Cardiac muscle cell (in vitro differentiated cells and primary cell): ENCODE measurements around the gene RNF168. TPM values are rescaled to one million over a fixed set of nuclear protein-coding genes. Genes with fewer than 3 reads are reported as not detected.
"Not testable (repeated sequence)": the region's sequence is repeated elsewhere in the genome, so short reads cannot be mapped to it uniquely, and the experiment has no call there.

Experiments
- DNase-seq, 2 donors: peaks; one replicate each; pipeline versions ENCODE4 v3.0.0 to v3.0.0-alpha.2; 2010 to 2017; ENCODE audit warnings: low read depth in 1 of 2, low spot score in 1 of 2
- H3K27ac ChIP-seq: fragments of 200-600 bp; sonication (generic); 2 replicates; pipeline ENCODE4 v1.5.1; 2016
- H3K27me3 ChIP-seq: fragments of 200-600 bp; sonication (generic); 2 replicates; pipeline ENCODE4 v1.6.0; 2016; ENCODE audit warnings: control low read depth
- H3K36me3 ChIP-seq: fragments of 200-600 bp; sonication (generic); 2 replicates; pipeline ENCODE4 v1.5.1; 2016; ENCODE audit warnings: control low read depth
- H3K4me1 ChIP-seq: fragments of 200-600 bp; sonication (generic); 2 replicates; pipeline ENCODE4 v1.8.1; 2017; ENCODE audit warnings: low read depth, mild to moderate bottlenecking, mixed run types
- H3K4me3 ChIP-seq: fragments of 200-600 bp; sonication (generic); 2 replicates; pipeline ENCODE4 v1.5.1; 2016; ENCODE audit warnings: mild to moderate bottlenecking
- H3K9me3 ChIP-seq: fragments of 200-600 bp; sonication (generic); 2 replicates; pipeline ENCODE4 v1.5.1; 2017; ENCODE audit warnings: low read depth, mild to moderate bottlenecking, control low read depth
- CTCF ChIP-seq: IDR thresholded peaks from 2 replicates; pipeline ENCODE4 v1.5.1; 2012; ENCODE audit warnings: low read depth, mild to moderate bottlenecking, low read length
- polyA plus RNA-seq: library from polyadenylated mRNA; unstranded; fragments of >200 nt; fragmentation: Nextera tagmentation; extraction: Ambion mirVana; gene quantifications from 2 replicates; pipeline ENCODE4 v1.2.1, GENCODE V29; 2016
- total RNA-seq: library from RNA; depleted of rRNA; stranded (reverse); fragments of >200 nt; gene quantifications from 2 replicates; pipeline ENCODE4 v1.2.3, GENCODE V29; 2016

RNF168 gene
- total and polyA plus RNA-seq, 2 experiments from 2014 or later: 9.9 to 19.0 TPM

DNA sequence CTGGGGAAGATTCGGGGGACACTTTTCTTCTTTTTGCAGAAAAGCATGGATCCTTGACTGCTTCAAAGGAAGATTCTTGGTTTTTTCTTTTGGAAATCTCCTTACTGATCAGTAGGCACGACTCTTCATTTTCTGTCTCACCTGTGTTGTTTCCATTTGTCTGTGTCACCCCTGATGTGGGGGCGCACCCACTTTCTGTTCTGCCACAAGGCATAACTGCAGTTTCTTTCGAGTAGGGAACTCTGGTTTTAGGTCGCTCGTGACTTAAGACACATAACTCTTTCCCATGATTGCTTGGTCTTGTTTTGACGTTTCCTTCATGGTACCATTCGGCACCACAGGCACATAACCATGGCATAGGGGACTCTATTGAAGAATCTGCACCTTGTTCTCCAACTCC is 31.3 kb downstream of the RNF168 start:
- no peaks in the 10 kb centered on the region for H3K9me3 ChIP-seq
- H3K4me3 ChIP-seq: no peak overlapping the region
- no peak for TF ChIP-seq CTCF
- H3K27ac ChIP-seq: no peak overlapping the region
- no peaks in the 10 kb centered on the region for H3K4me1 ChIP-seq
- peaks cover 28% of the 10 kb centered on the region for H3K36me3 ChIP-seq
- DNase-seq: no peak
- H3K27me3 ChIP-seq: no peaks in the 10 kb centered on the region

- no peak overlapping the region for H3K4me3 ChIP-seq
- peaks cover 22% of the 10 kb centered on the region for H3K36me3 ChIP-seq
- H3K9me3 ChIP-seq: no peaks in the 10 kb centered on the region
- no peak overlapping the region for H3K27ac ChIP-seq
- no peaks in the 10 kb centered on the region for H3K4me1 ChIP-seq
- no peak for DNase-seq
- H3K27me3 ChIP-seq: no peaks in the 10 kb centered on the region
- TF ChIP-seq CTCF: no peak
Observed at GRCh38 chr3:196471551-196471950, 32.0 kb downstream of the RNF168 start.

DNA sequence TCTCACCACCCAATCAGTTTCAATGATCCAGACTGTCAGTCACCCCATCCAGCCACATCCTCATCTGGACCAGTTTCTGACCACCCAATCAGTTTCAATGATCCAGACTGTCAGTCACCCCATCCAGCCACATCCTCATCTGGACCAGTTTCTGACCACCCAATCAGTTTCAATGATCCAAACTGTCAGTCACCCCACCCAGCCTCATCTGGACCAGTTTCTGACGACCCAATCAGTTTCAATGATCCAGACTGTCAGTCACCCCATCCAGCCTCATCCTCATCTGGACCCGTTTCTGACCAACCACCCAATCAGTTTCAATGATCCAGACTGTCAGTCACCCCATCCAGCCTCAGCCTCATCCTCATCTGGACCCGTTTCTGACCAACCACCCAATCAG is 33.4 kb downstream of the RNF168 start:
- not testable (repeated sequence) for H3K9me3 ChIP-seq, H3K27ac ChIP-seq, H3K4me3 ChIP-seq, DNase-seq, H3K4me1 ChIP-seq, H3K27me3 ChIP-seq
- H3K36me3 ChIP-seq: peaks cover 20% of the 10 kb centered on the region

- Histone ChIP-seq H3K9me3 (no peaks in the 10 kb centered on the region), H3K27me3 (no peaks in the 10 kb centered on the region), H3K4me1 (no peaks in the 10 kb centered on the region), H3K36me3 (no peaks in the 10 kb centered on the region), H3K4me3 (no peak overlapping the region), H3K27ac (no peak overlapping the region)
- no peak for TF ChIP-seq CTCF
- no peak for DNase-seq
Observed at GRCh38 chr3:196463804-196464203, 39.8 kb downstream of the RNF168 start.

DNA sequence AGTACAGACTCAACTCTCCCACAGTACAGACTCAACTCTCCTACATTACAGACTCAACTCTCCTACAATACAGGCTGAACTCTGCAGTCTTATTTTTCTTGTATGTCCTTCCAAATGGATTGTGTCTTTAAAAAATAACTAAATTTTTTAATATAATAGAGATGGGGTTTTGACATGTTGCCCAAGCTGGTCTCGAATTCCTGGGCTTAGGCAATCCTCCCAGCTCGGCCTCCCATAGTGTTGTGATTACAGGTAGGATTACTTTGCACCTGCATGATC is 40.2 kb downstream of the RNF168 start:
- Histone ChIP-seq H3K27me3 (no peaks in the 10 kb centered on the region), H3K36me3 (no peaks in the 10 kb centered on the region), H3K9me3 (no peaks in the 10 kb centered on the region), H3K27ac (no peak overlapping the region), H3K4me1 (no peaks in the 10 kb centered on the region), H3K4me3 (no peak overlapping the region)
- no peak for TF ChIP-seq CTCF
- no peak for DNase-seq

GRCh38 chr3:196462680-196463477 is 40.7 kb downstream of the RNF168 start:
- not testable (repeated sequence) for H3K27me3 ChIP-seq, DNase-seq, H3K27ac ChIP-seq, H3K9me3 ChIP-seq, H3K4me3 ChIP-seq, H3K36me3 ChIP-seq, H3K4me1 ChIP-seq
